Memory B cell (primary cell): Measurements from ENCODE around the gene FBXO46.
"Not testable (repeated sequence)": the region's sequence is repeated elsewhere in the genome, so short reads cannot be mapped to it uniquely, and the experiment has no call there.

Experiments
- ATAC-seq: fragments of 150-1000 bp; cut with Tn5 transposase; 2 replicates; pipeline ENCODE4 v1.10.0; 2021; ENCODE audit warnings: low read depth, mild to moderate bottlenecking, moderate library complexity
- DNase-seq, 2 donors: peaks; one replicate each; pipeline ENCODE4 v3.0.0; 2022; ENCODE audit warnings: low spot score in 2 of 2
- H3K27ac Mint-ChIP-seq: one replicate; pipeline ENCODE4 v1.8.0; 2022; ENCODE audit warnings: mild to moderate bottlenecking, moderate library complexity, mixed read lengths
- H3K27me3 Mint-ChIP-seq: one replicate; pipeline ENCODE4 v1.8.0; 2022; ENCODE audit warnings: mixed read lengths
- H3K36me3 Mint-ChIP-seq: one replicate; pipeline ENCODE4 v1.8.0; 2022; ENCODE audit warnings: mild to moderate bottlenecking, mixed read lengths
- H3K4me1 Mint-ChIP-seq: one replicate; pipeline ENCODE4 v1.8.0; 2022; ENCODE audit warnings: mixed read lengths
- H3K4me3 Mint-ChIP-seq: one replicate; pipeline ENCODE4 v1.8.0; 2022; ENCODE audit warnings: mild to moderate bottlenecking, moderate library complexity, mixed read lengths
- H3K9me3 Mint-ChIP-seq: one replicate; pipeline ENCODE4 v1.8.0; 2022; ENCODE audit warnings: mixed read lengths

Gene FBXO46

DNA sequence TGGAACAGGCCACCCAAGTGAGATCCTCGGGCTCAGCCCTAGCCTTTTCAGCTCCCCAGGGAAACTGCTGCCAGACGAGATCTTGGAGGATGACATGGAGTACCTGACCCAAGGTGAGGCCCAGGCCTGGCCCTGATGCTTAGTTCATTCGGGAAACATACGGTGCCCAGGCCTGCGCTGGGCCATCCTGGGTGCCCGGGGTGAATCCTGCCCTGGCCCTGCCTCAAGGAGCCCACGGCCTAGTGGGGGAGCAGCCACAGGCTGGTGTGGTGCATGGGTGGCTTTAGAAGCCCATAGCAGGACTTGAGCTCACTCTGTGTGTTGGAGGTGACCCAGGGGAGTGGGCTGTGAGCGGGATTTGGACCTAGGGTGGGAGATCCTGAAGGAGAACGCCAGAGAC is 28.2 kb upstream of the FBXO46 start:
- Mint-ChIP-seq H3K9me3 (no peaks in the 10 kb centered on the region), H3K36me3 (no peaks in the 10 kb centered on the region), H3K4me3 (no peak overlapping the region), H3K4me1 (no peaks in the 10 kb centered on the region), H3K27ac (no peak overlapping the region), H3K27me3 (peaks cover 1% of the 10 kb centered on the region)
- DNase-seq (no peak), ATAC-seq (no peak)

- no peaks in the 10 kb centered on the region for H3K36me3 Mint-ChIP-seq
- no peak overlapping the region for H3K27ac Mint-ChIP-seq
- H3K4me1 Mint-ChIP-seq: no peaks in the 10 kb centered on the region
- DNase-seq (no peak), ATAC-seq (no peak)
- H3K9me3 Mint-ChIP-seq: no peaks in the 10 kb centered on the region
- no peak overlapping the region for H3K4me3 Mint-ChIP-seq
- H3K27me3 Mint-ChIP-seq: peaks cover 4% of the 10 kb centered on the region
Measured at GRCh38 chr19:45757695-45758094, 27.0 kb upstream of the FBXO46 start.

GRCh38 chr19:45754323-45754722 is 23.6 kb upstream of the FBXO46 start:
- Mint-ChIP-seq H3K27ac (no peak overlapping the region), H3K27me3 (peaks cover 5% of the 10 kb centered on the region), H3K9me3 (no peaks in the 10 kb centered on the region), H3K36me3 (no peaks in the 10 kb centered on the region), H3K4me3 (no peak overlapping the region), H3K4me1 (no peaks in the 10 kb centered on the region)
- no peak for DNase-seq
- no peak for ATAC-seq

GRCh38 chr19:45753548-45753947 is 22.9 kb upstream of the FBXO46 start:
- ATAC-seq (no peak), DNase-seq (no peak)
- no peaks in the 10 kb centered on the region for H3K36me3 Mint-ChIP-seq
- H3K9me3 Mint-ChIP-seq: no peaks in the 10 kb centered on the region
- peaks cover 5% of the 10 kb centered on the region for H3K27me3 Mint-ChIP-seq
- H3K4me1 Mint-ChIP-seq: no peaks in the 10 kb centered on the region
- no peak overlapping the region for H3K4me3 Mint-ChIP-seq
- no peak overlapping the region for H3K27ac Mint-ChIP-seq

- no peak overlapping the region for H3K27ac Mint-ChIP-seq
Measured at GRCh38 chr19:45752639-45753038, 21.9 kb upstream of the FBXO46 start.

DNA sequence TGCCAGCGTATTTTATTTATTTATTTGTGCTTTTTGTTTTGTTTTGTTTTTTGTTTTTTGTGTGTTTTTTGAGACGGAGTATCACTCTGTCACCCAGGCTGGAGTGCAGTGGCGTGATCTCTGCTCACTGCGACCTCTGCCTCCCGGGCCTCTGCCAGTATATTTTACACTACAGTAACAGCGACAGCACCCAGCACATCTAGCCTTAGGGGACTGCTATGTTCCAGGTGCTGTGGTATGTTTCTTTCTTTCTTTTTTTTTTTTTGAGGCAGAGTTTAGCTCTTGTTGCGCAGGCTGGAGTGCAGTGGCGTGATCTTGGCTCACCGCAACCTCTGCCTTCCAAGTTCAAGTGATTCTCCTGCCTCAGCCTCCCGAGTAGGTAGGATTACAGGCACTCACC is 20.8 kb upstream of the FBXO46 start:
- H3K4me3 Mint-ChIP-seq, H3K27ac Mint-ChIP-seq, H3K9me3 Mint-ChIP-seq, DNase-seq, ATAC-seq, H3K4me1 Mint-ChIP-seq, H3K36me3 Mint-ChIP-seq: not testable (repeated sequence)
- H3K27me3 Mint-ChIP-seq: peaks cover 12% of the 10 kb centered on the region

More at GRCh38 chr19:45752639-45753038, 21.9 kb upstream of the FBXO46 start:
- no peaks in the 10 kb centered on the region for H3K9me3 Mint-ChIP-seq
- H3K4me3 Mint-ChIP-seq: no peak overlapping the region
- H3K27me3 Mint-ChIP-seq: peaks cover 6% of the 10 kb centered on the region
- ATAC-seq (no peak), DNase-seq (no peak)
- H3K4me1 Mint-ChIP-seq: no peaks in the 10 kb centered on the region
- peaks cover under 1% of the 10 kb centered on the region for H3K36me3 Mint-ChIP-seq

DNA sequence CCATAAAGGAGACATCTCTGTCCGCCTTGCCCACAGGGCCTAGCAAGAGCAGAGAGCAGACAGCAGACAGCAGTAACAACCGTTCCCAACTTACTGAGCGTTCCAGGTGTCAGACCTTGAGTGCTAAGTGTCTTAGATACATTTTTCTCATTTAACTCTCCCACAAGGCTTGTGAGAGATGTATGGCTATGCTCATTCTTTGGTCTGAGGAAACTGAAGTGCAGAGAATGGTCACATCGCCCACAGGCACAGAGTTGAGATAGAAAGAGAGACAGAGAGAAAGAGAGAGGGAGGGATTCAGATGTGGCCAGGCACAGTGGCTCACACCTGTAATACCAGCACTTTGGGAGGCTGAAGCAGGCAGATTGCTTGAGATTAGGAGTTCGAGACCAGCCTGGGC is 16.8 kb upstream of the FBXO46 start:
- peaks cover 16% of the 10 kb centered on the region for H3K27me3 Mint-ChIP-seq
- no peaks in the 10 kb centered on the region for H3K9me3 Mint-ChIP-seq
- ATAC-seq (no peak), DNase-seq (no peak)
- no peak overlapping the region for H3K27ac Mint-ChIP-seq
- H3K4me1 Mint-ChIP-seq: no peaks in the 10 kb centered on the region
- no peak overlapping the region for H3K4me3 Mint-ChIP-seq
- peaks cover 2% of the 10 kb centered on the region for H3K36me3 Mint-ChIP-seq

GRCh38 chr19:45746866-45747265 is 16.2 kb upstream of the FBXO46 start:
- Mint-ChIP-seq H3K27ac (no peak overlapping the region), H3K36me3 (peaks cover 2% of the 10 kb centered on the region), H3K27me3 (peaks cover 16% of the 10 kb centered on the region), H3K4me1 (no peaks in the 10 kb centered on the region), H3K4me3 (no peak overlapping the region), H3K9me3 (no peaks in the 10 kb centered on the region)
- ATAC-seq (no peak), DNase-seq (no peak)

GRCh38 chr19:45745606-45746005 is 14.9 kb upstream of the FBXO46 start:
- Mint-ChIP-seq H3K9me3 (no peaks in the 10 kb centered on the region), H3K27me3 (peaks cover 13% of the 10 kb centered on the region), H3K27ac (no peak overlapping the region), H3K4me3 (no peak overlapping the region), H3K36me3 (peaks cover 2% of the 10 kb centered on the region), H3K4me1 (no peaks in the 10 kb centered on the region)
- DNase-seq (no peak), ATAC-seq (no peak)

GRCh38 chr19:45742969-45743368 is 12.3 kb upstream of the FBXO46 start:
- Mint-ChIP-seq H3K27ac (no peak overlapping the region), H3K9me3 (no peaks in the 10 kb centered on the region), H3K4me3 (no peak overlapping the region), H3K36me3 (peaks cover 2% of the 10 kb centered on the region), H3K27me3 (peaks cover 13% of the 10 kb centered on the region), H3K4me1 (no peaks in the 10 kb centered on the region)
- DNase-seq (no peak), ATAC-seq (no peak)

GRCh38 chr19:45739498-45740439 is 9.1 kb upstream of the FBXO46 start:
- no peaks in the 10 kb centered on the region for H3K36me3 Mint-ChIP-seq
- no peaks in the 10 kb centered on the region for H3K9me3 Mint-ChIP-seq
- H3K27me3 Mint-ChIP-seq: peaks cover 2% of the 10 kb centered on the region
- no peak overlapping the region for H3K4me3 Mint-ChIP-seq
- DNase-seq: no peak
- H3K4me1 Mint-ChIP-seq: no peaks in the 10 kb centered on the region
- H3K27ac Mint-ChIP-seq: no peak overlapping the region
- no peak for ATAC-seq

DNA sequence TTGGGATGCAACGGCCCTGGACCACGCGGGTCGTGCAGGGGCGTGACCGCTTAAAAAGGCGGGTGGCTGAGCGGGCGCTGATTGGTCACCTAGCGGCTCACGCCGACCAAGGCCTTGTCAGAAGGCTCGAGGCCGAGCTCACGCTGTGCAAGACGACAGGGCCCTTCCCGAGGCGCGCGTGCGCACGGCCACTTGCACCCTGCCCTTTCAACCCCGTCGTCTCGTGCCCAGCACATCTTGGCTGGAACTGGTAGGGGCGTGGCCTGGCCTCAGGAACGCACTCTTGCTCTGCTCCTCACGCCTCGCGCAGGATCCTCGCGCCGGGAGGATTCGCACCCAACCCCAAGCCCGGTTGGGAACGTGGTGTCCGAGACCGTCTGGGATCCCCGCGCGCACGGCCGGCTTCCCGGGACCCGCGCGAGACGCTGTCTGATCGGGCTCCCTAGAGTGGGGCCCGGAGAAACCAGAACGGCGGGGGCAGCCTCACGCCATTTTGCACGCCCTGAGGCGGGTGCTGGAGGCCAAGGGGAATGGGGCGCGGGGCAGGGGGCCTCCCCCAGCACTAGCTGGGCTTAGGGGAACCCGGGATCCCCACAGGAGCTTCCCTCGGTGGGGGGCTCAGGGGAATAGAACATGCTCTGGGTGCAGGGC is 2.6 kb upstream of the FBXO46 start, which contains the start of gene MEIOSIN:
Gene MEIOSIN (plus strand): TSS at position 280 of the 651 bp plus-strand sequence. CDS start 1,938 bp downstream, outside the sequence.
- H3K36me3 Mint-ChIP-seq: no peaks in the 10 kb centered on the region
- H3K27ac Mint-ChIP-seq: no peak within 1 kb of the TSS
- DNase-seq (no peak), ATAC-seq (no peak)
- no peaks in the 10 kb centered on the region for H3K9me3 Mint-ChIP-seq
- H3K4me1 Mint-ChIP-seq: peaks cover 14% of the 10 kb centered on the region
- no peak within 1 kb of the TSS for H3K4me3 Mint-ChIP-seq
- no peaks in the 10 kb centered on the region for H3K27me3 Mint-ChIP-seq

DNA sequence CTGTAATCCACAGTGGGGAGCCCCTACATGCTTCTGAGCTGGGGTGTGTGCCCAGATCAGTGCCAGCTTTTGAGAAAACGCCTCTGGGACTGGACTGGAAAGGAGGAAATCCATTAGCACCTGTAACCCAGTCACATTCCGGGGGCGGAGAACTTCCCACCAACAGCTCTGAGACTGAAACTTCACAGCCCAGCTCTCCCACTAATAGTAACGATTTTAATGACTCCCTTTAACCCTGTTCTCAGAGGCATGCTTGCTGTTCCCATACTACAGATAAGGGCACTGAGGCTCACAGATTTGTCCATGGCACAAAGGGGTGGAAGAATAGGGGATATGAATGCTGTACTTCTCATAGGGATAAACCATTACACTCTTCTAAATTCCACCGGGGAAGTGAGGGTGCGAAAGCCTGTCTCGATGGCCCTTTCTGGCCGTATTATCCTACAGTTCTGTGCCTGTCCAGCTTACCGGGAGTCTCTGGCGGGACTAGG is 851 bp downstream of the FBXO46 start:
- Mint-ChIP-seq H3K27me3 (no peaks in the 10 kb centered on the region), H3K4me3 (peak overlapping the region; percentile 91), H3K27ac (peak overlapping the region; percentile 93), H3K36me3 (peaks cover 2% of the 10 kb centered on the region), H3K9me3 (no peaks in the 10 kb centered on the region), H3K4me1 (peaks cover 20% of the 10 kb centered on the region)
- DNase-seq: no peak
- no peak for ATAC-seq

- DNase-seq, H3K9me3 Mint-ChIP-seq, H3K36me3 Mint-ChIP-seq, H3K27me3 Mint-ChIP-seq, H3K27ac Mint-ChIP-seq, ATAC-seq: not testable (repeated sequence)
- Mint-ChIP-seq H3K4me1 (peaks cover 24% of the 10 kb centered on the region), H3K4me3 (peak overlapping the region; percentile 37)
Measured at GRCh38 chr19:45728683-45729082, 2.0 kb downstream of the FBXO46 start.
